Neutrophil (primary cell): ENCODE results near the gene PAH.

Experiments used
- H3K27ac ChIP-seq: fragments of 200-600 bp; sonication (generic); 2 replicates; pipeline ENCODE4 v1.5.1; 2016; ENCODE audit warnings: mild to moderate bottlenecking, moderate library complexity
- H3K27me3 ChIP-seq: fragments of 200-600 bp; sonication (generic); 2 replicates; pipeline ENCODE4 v1.6.0; 2016; ENCODE audit warnings: mild to moderate bottlenecking
- H3K36me3 ChIP-seq: fragments of 200-600 bp; sonication (generic); 2 replicates; pipeline ENCODE4 v1.5.1; 2017
- H3K4me1 ChIP-seq, 2 experiments: fragments of 200-600 bp in 1 of 2; sonication (generic) in 1 of 2; 1 replicate in 1 of 2; 2 replicates in 1 of 2; pipeline versions ENCODE4 v1.5.1 to v1.6.1; 2013 to 2016; ENCODE audit warnings: low read depth in 1 of 2, low read length in 1 of 2, mild to moderate bottlenecking in 1 of 2, moderate library complexity in 1 of 2; ENCODE audit not compliant: control insufficient read depth in 1 of 2, insufficient read depth in 1 of 2
- H3K4me3 ChIP-seq, 2 experiments: fragments of 200-600 bp in 1 of 2; sonication (generic) in 1 of 2; 1 replicate in 1 of 2; 2 replicates in 1 of 2; pipeline ENCODE4 v1.5.1; 2013 to 2016; ENCODE audit warnings: low read depth in 1 of 2, low read length in 1 of 2, mild to moderate bottlenecking in 1 of 2, moderate library complexity in 1 of 2
- H3K9me3 ChIP-seq: fragments of 200-600 bp; sonication (generic); 2 replicates; pipeline ENCODE4 v1.5.1; 2016
- CTCF ChIP-seq: fragments of 200-600 bp; sonication (generic); IDR thresholded peaks from 2 replicates; pipeline ENCODE4 v1.5.1; 2016; ENCODE audit warnings: antibody characterized with exemption

Gene PAH

GRCh38 chr12:102962986-102963385 lies 45.9 kb upstream of the PAH start:
- Histone ChIP-seq H3K4me1 (no peaks in the 10 kb centered on the region), H3K36me3 (no peaks in the 10 kb centered on the region), H3K27me3 (peaks cover 100% of the 10 kb centered on the region), H3K4me3 (no peak overlapping the region), H3K9me3 (no peaks in the 10 kb centered on the region), H3K27ac (no peak overlapping the region)
- TF ChIP-seq CTCF, result no peak

GRCh38 chr12:102962532-102962931 lies 45.5 kb upstream of the PAH start:
- Histone ChIP-seq H3K36me3 (no peaks in the 10 kb centered on the region), H3K4me3 (no peak overlapping the region), H3K27ac (no peak overlapping the region), H3K9me3 (no peaks in the 10 kb centered on the region), H3K4me1 (no peaks in the 10 kb centered on the region), H3K27me3 (peaks cover 100% of the 10 kb centered on the region)
- TF ChIP-seq CTCF, result no peak

- Histone ChIP-seq H3K27ac (no peak overlapping the region), H3K9me3 (no peaks in the 10 kb centered on the region), H3K27me3 (peaks cover 100% of the 10 kb centered on the region), H3K36me3 (no peaks in the 10 kb centered on the region), H3K4me1 (no peaks in the 10 kb centered on the region), H3K4me3 (no peak overlapping the region)
- no peak for TF ChIP-seq CTCF
Measured at GRCh38 chr12:102961466-102961855, 44.4 kb upstream of the PAH start.

- Histone ChIP-seq H3K36me3 (no peaks in the 10 kb centered on the region), H3K27ac (no peak overlapping the region), H3K4me1 (no peaks in the 10 kb centered on the region), H3K27me3 (peaks cover 100% of the 10 kb centered on the region), H3K9me3 (no peaks in the 10 kb centered on the region), H3K4me3 (no peak overlapping the region)
- no peak for TF ChIP-seq CTCF
Measured at GRCh38 chr12:102960766-102961465, 43.9 kb upstream of the PAH start.

- Histone ChIP-seq H3K9me3 (no peaks in the 10 kb centered on the region), H3K27ac (no peak overlapping the region), H3K4me1 (no peaks in the 10 kb centered on the region), H3K4me3 (no peak overlapping the region), H3K36me3 (no peaks in the 10 kb centered on the region), H3K27me3 (peaks cover 100% of the 10 kb centered on the region)
- TF ChIP-seq CTCF, result no peak
Measured at GRCh38 chr12:102959391-102959790, 42.3 kb upstream of the PAH start.

GRCh38 chr12:102958830-102959176 lies 41.8 kb upstream of the PAH start:
- no peak overlapping the region for H3K27ac ChIP-seq
- H3K4me1 ChIP-seq, result no peaks in the 10 kb centered on the region
- peaks cover 100% of the 10 kb centered on the region for H3K27me3 ChIP-seq
- TF ChIP-seq CTCF, result no peak
- H3K9me3 ChIP-seq, result no peaks in the 10 kb centered on the region
- H3K4me3 ChIP-seq, result no peak overlapping the region
- no peaks in the 10 kb centered on the region for H3K36me3 ChIP-seq
